T-helper 1 cell treated with Interleukin-12 subunit alpha and Interleukin-12 subunit beta and Interleukin-4 antibody, amounts not matched to agents 30 μg/mL and 1 μg/mL, for 36 hours (primary cell): ENCODE measurements around the gene MRPL39.
"Not testable (repeated sequence)": the region's sequence is repeated elsewhere in the genome, so short reads cannot be mapped to it uniquely, and the experiment has no call there.

Experiments
- H3K27ac Mint-ChIP-seq: one replicate; pipeline ENCODE4 v1.8.0; 2021; ENCODE audit warnings: mild to moderate bottlenecking, mixed read lengths
- H3K27me3 Mint-ChIP-seq: one replicate; pipeline ENCODE4 v1.8.0; 2021; ENCODE audit warnings: low read depth, mixed read lengths
- H3K36me3 Mint-ChIP-seq: one replicate; pipeline ENCODE4 v1.8.0; 2021; ENCODE audit warnings: low read depth, mixed read lengths
- H3K4me1 Mint-ChIP-seq: one replicate; pipeline ENCODE4 v1.8.0; 2021; ENCODE audit warnings: low read depth, mixed read lengths
- H3K4me3 Mint-ChIP-seq: one replicate; pipeline ENCODE4 v1.8.0; 2021; ENCODE audit warnings: mild to moderate bottlenecking, moderate library complexity, mixed read lengths
- H3K9me3 Mint-ChIP-seq: one replicate; pipeline ENCODE4 v1.8.0; 2021; ENCODE audit warnings: mixed read lengths

Gene MRPL39

GRCh38 chr21:25632296-25632695 lies 25.0 kb upstream of the MRPL39 start:
- Mint-ChIP-seq H3K9me3 (no peaks in the 10 kb centered on the region), H3K27me3 (no peaks in the 10 kb centered on the region), H3K27ac (no peak overlapping the region), H3K36me3 (no peaks in the 10 kb centered on the region), H3K4me1 (peaks cover 5% of the 10 kb centered on the region), H3K4me3 (no peak overlapping the region)

- Mint-ChIP-seq H3K4me1 (no peaks in the 10 kb centered on the region), H3K36me3 (no peaks in the 10 kb centered on the region), H3K27me3 (no peaks in the 10 kb centered on the region), H3K27ac (no peak overlapping the region), H3K9me3 (no peaks in the 10 kb centered on the region), H3K4me3 (no peak overlapping the region)
Observed at GRCh38 chr21:25626757-25627156, 19.5 kb upstream of the MRPL39 start.

- H3K36me3 Mint-ChIP-seq, H3K4me1 Mint-ChIP-seq, H3K27ac Mint-ChIP-seq, H3K4me3 Mint-ChIP-seq, H3K27me3 Mint-ChIP-seq, H3K9me3 Mint-ChIP-seq: not testable (repeated sequence)
Observed at GRCh38 chr21:25625776-25626555, 18.7 kb upstream of the MRPL39 start.

- H3K4me3 Mint-ChIP-seq, result no peak overlapping the region
- H3K27me3 Mint-ChIP-seq, result no peaks in the 10 kb centered on the region
- H3K9me3 Mint-ChIP-seq, result no peaks in the 10 kb centered on the region
- H3K27ac Mint-ChIP-seq, result no peak overlapping the region
- no peaks in the 10 kb centered on the region for H3K4me1 Mint-ChIP-seq
- H3K36me3 Mint-ChIP-seq, result no peaks in the 10 kb centered on the region
Observed at GRCh38 chr21:25625036-25625435, 17.8 kb upstream of the MRPL39 start.

- Mint-ChIP-seq H3K27ac (no peak overlapping the region), H3K4me1 (no peaks in the 10 kb centered on the region), H3K4me3 (no peak overlapping the region), H3K27me3 (no peaks in the 10 kb centered on the region), H3K36me3 (no peaks in the 10 kb centered on the region), H3K9me3 (no peaks in the 10 kb centered on the region)
Observed at GRCh38 chr21:25624511-25624910, 17.2 kb upstream of the MRPL39 start.

GRCh38 chr21:25619198-25619597 lies 11.9 kb upstream of the MRPL39 start:
- Mint-ChIP-seq H3K4me3 (no peak overlapping the region), H3K27ac (no peak overlapping the region), H3K36me3 (no peaks in the 10 kb centered on the region), H3K4me1 (no peaks in the 10 kb centered on the region), H3K27me3 (peaks cover 14% of the 10 kb centered on the region), H3K9me3 (no peaks in the 10 kb centered on the region)

GRCh38 chr21:25615880-25616279 lies 8.6 kb upstream of the MRPL39 start:
- H3K9me3 Mint-ChIP-seq, result no peaks in the 10 kb centered on the region
- no peaks in the 10 kb centered on the region for H3K36me3 Mint-ChIP-seq
- no peak overlapping the region for H3K27ac Mint-ChIP-seq
- H3K4me1 Mint-ChIP-seq, result no peaks in the 10 kb centered on the region
- no peak overlapping the region for H3K4me3 Mint-ChIP-seq
- H3K27me3 Mint-ChIP-seq, result peaks cover 17% of the 10 kb centered on the region

GRCh38 chr21:25614441-25614840 lies 7.2 kb upstream of the MRPL39 start:
- H3K4me1 Mint-ChIP-seq, result no peaks in the 10 kb centered on the region
- H3K4me3 Mint-ChIP-seq, result no peak overlapping the region
- H3K36me3 Mint-ChIP-seq, result no peaks in the 10 kb centered on the region
- H3K9me3 Mint-ChIP-seq, result no peaks in the 10 kb centered on the region
- H3K27ac Mint-ChIP-seq, result no peak overlapping the region
- H3K27me3 Mint-ChIP-seq, result peaks cover 17% of the 10 kb centered on the region

GRCh38 chr21:25608044-25608737 lies 910 bp upstream of the MRPL39 start:
- Mint-ChIP-seq H3K4me1 (peaks cover 25% of the 10 kb centered on the region), H3K27me3 (peaks cover 3% of the 10 kb centered on the region), H3K4me3 (peak overlapping the region; percentile 100)

GRCh38 chr21:25589887-25590286 lies 17.4 kb downstream of the MRPL39 start:
- Mint-ChIP-seq H3K36me3 (peaks cover 61% of the 10 kb centered on the region), H3K4me1 (peaks cover 13% of the 10 kb centered on the region), H3K27me3 (no peaks in the 10 kb centered on the region), H3K4me3 (no peak overlapping the region), H3K9me3 (no peaks in the 10 kb centered on the region), H3K27ac (no peak overlapping the region)

More at GRCh38 chr21:25608044-25608737, 910 bp upstream of the MRPL39 start:
- Mint-ChIP-seq H3K36me3 (peaks cover 13% of the 10 kb centered on the region), H3K27ac (peak overlapping the region; percentile 98), H3K9me3 (no peaks in the 10 kb centered on the region)

GRCh38 chr21:25586791-25587190 lies 20.5 kb downstream of the MRPL39 start:
- H3K27me3 Mint-ChIP-seq, result no peaks in the 10 kb centered on the region
- H3K9me3 Mint-ChIP-seq, result no peaks in the 10 kb centered on the region
- peaks cover 51% of the 10 kb centered on the region for H3K36me3 Mint-ChIP-seq
- H3K27ac Mint-ChIP-seq, result no peak overlapping the region
- H3K4me1 Mint-ChIP-seq, result peaks cover 25% of the 10 kb centered on the region
- H3K4me3 Mint-ChIP-seq, result no peak overlapping the region

GRCh38 chr21:25586326-25586725 lies 21.0 kb downstream of the MRPL39 start:
- Mint-ChIP-seq H3K36me3 (peaks cover 49% of the 10 kb centered on the region), H3K27ac (no peak overlapping the region), H3K9me3 (no peaks in the 10 kb centered on the region), H3K27me3 (no peaks in the 10 kb centered on the region), H3K4me1 (peaks cover 25% of the 10 kb centered on the region), H3K4me3 (no peak overlapping the region)

- no peaks in the 10 kb centered on the region for H3K9me3 Mint-ChIP-seq
- H3K4me3 Mint-ChIP-seq, result no peak overlapping the region
- H3K27ac Mint-ChIP-seq, result no peak overlapping the region
- peaks cover 24% of the 10 kb centered on the region for H3K4me1 Mint-ChIP-seq
- H3K27me3 Mint-ChIP-seq, result no peaks in the 10 kb centered on the region
- peaks cover 45% of the 10 kb centered on the region for H3K36me3 Mint-ChIP-seq
Observed at GRCh38 chr21:25584833-25585676, 22.2 kb downstream of the MRPL39 start.

- Mint-ChIP-seq H3K27me3 (no peaks in the 10 kb centered on the region), H3K36me3 (peaks cover 35% of the 10 kb centered on the region), H3K4me3 (no peak overlapping the region), H3K27ac (peak overlapping the region; percentile 42), H3K4me1 (peaks cover 19% of the 10 kb centered on the region), H3K9me3 (no peaks in the 10 kb centered on the region)
Observed at GRCh38 chr21:25583370-25584130, 23.7 kb downstream of the MRPL39 start.
